ENCODE results near the gene RAB3A.

The RAB3A gene

GRCh38 chr19:18152442-18152816, 51.4 kb downstream of the RAB3A start:
- peak; percentile 91 to 95 for DNase-seq (ENCODE audit: low read depth in 1 of 2, low spot score in 1 of 2)

GRCh38 chr19:18150776-18151624, 52.8 kb downstream of the RAB3A start:
- no peak for DNase-seq (ENCODE audit: low read depth in 1 of 2, low spot score in 1 of 2)

GRCh38 chr19:18149596-18149975, 54.3 kb downstream of the RAB3A start:
- DNase-seq (ENCODE audit: low read depth in 1 of 2, low spot score in 1 of 2): no peak

- no peak for DNase-seq (ENCODE audit: low read depth in 1 of 2, low spot score in 1 of 2)
These were observed 56.4 kb downstream of the RAB3A start for GRCh38 chr19:18147396-18147795.
